Skeletal muscle tissue (tissue), 5 donors: ENCODE measurements around the gene KDM1B. TPM values are rescaled to one million over a fixed set of nuclear protein-coding genes. Genes with fewer than 3 reads are reported as not detected.

ENCODE experiments used
- H3K27ac ChIP-seq: one replicate; pipeline ENCODE4 v1.7.0; 2013; ENCODE audit warnings: mild to moderate bottlenecking, low read depth, low read length, inconsistent platforms
- H3K27me3 ChIP-seq, 3 donors: one replicate each; pipeline ENCODE4 v1.7.0; 2013; ENCODE audit warnings: low read length in 3 of 3; ENCODE audit not compliant: control insufficient read depth in 3 of 3, insufficient read depth in 3 of 3
- H3K36me3 ChIP-seq, 3 donors: one replicate each; pipeline ENCODE4 v1.7.0; 2013; ENCODE audit warnings: low read length in 3 of 3; ENCODE audit not compliant: control insufficient read depth in 3 of 3, insufficient read depth in 3 of 3
- H3K4me1 ChIP-seq, 3 donors: one replicate each; pipeline ENCODE4 v1.7.0; 2013; ENCODE audit warnings: low read length in 3 of 3, mild to moderate bottlenecking in 3 of 3; ENCODE audit not compliant: control insufficient read depth in 3 of 3, insufficient read depth in 3 of 3
- H3K4me3 ChIP-seq, 3 donors: one replicate each; pipeline ENCODE4 v1.7.0; 2013; ENCODE audit warnings: low read length in 3 of 3
- H3K9ac ChIP-seq, 3 donors: one replicate each; pipeline ENCODE4 v1.7.0; 2013; ENCODE audit warnings: low read length in 3 of 3, mild to moderate bottlenecking in 3 of 3, moderate library complexity in 2 of 3, low read depth in 1 of 3
- H3K9me3 ChIP-seq, 3 donors: one replicate each; pipeline ENCODE4 v1.7.0; 2013; ENCODE audit warnings: low read length in 3 of 3; ENCODE audit not compliant: control insufficient read depth in 3 of 3
- small RNA-seq: library from RNA; depleted of rRNA; stranded (forward); fragments of <200 nt; gene quantifications from one replicate; pipeline ENCODE3, GENCODE V24; 2014
- total RNA-seq: library from RNA; depleted of rRNA; stranded (reverse); fragments of >200 nt; gene quantifications from one replicate; pipeline ENCODE4 v1.2.3, GENCODE V29; 2014
- donor health status: Osteomylitis.

The KDM1B gene
- total RNA-seq, 1 donor from 2014 or later: 16.2 TPM

DNA sequence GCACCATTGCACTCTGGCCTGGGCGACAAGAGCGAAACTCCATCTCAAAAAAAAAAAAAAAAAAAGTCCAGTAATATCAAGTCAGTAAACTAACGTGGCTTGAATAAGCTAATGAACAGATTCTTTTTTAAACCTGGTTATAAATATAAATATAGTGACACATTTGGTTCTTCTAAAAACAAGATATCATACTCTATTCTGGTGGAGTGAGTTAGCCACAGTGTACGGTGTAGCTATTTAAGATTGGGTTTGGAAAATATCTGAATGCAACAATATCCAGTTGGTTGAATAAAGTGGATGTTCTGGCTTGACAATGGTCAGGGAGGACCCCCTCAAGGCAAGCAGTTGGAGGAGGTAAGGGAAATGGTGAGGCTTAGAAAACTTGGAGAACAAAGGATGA is 115.0 kb downstream of the KDM1B start:
- H3K9ac ChIP-seq: no peak overlapping the region
- peaks cover 0 to under 1% (median 0%) of the 10 kb centered on the region in 3 donors for H3K27me3 ChIP-seq
- H3K9me3 ChIP-seq: no peaks in the 10 kb centered on the region
- H3K4me3 ChIP-seq: no peak overlapping the region
- H3K36me3 ChIP-seq: no peaks in the 10 kb centered on the region
- no peak overlapping the region for H3K27ac ChIP-seq
- H3K4me1 ChIP-seq: peaks cover 2 to 12% (median 5%) of the 10 kb centered on the region in 3 donors

Small RNAs within 50 kb of the gene (small RNA-seq; reads per million reads assigned to genes)
- not detected for gene RF00019

Other genes with a start within 250 kb of the KDM1B start
- 44.9 TPM for gene KIF13A, start 167.8 kb upstream of the KDM1B start, total RNA-seq
- 3.1 TPM for gene NHLRC1, start 32.7 kb upstream of the KDM1B start, total RNA-seq
- gene TPMT, start 345 bp upstream of the KDM1B start, total RNA-seq: 2.1 TPM
- gene DEK, start 109.1 kb downstream of the KDM1B start, total RNA-seq: 64.2 TPM
- 15.1 TPM for gene RNF144B, start 231.9 kb downstream of the KDM1B start, total RNA-seq